GM18951 (cell line): ENCODE measurements around the gene EMILIN1.
"Not testable (repeated sequence)": the region's sequence is repeated elsewhere in the genome, so short reads cannot be mapped to it uniquely, and the experiment has no call there.

ENCODE experiments used
- POLR2A ChIP-seq: IDR thresholded peaks from 4 replicates; pipeline ENCODE4 v1.6.1; 2011; ENCODE audit warnings: mild to moderate bottlenecking; ENCODE audit not compliant: insufficient read length, insufficient read depth; ENCODE audit errors: extremely low read depth
- in situ Hi-C: fragments of 300-500 bp; cut with MboI; formaldehyde crosslinking; loops from one replicate; pipeline ENCODE4 v1.12.0; 2022; ENCODE audit warnings: low sequenced_read_pairs, mixed read lengths, inconsistent platforms; ENCODE audit not compliant: unreplicated experiment

Gene EMILIN1

DNA sequence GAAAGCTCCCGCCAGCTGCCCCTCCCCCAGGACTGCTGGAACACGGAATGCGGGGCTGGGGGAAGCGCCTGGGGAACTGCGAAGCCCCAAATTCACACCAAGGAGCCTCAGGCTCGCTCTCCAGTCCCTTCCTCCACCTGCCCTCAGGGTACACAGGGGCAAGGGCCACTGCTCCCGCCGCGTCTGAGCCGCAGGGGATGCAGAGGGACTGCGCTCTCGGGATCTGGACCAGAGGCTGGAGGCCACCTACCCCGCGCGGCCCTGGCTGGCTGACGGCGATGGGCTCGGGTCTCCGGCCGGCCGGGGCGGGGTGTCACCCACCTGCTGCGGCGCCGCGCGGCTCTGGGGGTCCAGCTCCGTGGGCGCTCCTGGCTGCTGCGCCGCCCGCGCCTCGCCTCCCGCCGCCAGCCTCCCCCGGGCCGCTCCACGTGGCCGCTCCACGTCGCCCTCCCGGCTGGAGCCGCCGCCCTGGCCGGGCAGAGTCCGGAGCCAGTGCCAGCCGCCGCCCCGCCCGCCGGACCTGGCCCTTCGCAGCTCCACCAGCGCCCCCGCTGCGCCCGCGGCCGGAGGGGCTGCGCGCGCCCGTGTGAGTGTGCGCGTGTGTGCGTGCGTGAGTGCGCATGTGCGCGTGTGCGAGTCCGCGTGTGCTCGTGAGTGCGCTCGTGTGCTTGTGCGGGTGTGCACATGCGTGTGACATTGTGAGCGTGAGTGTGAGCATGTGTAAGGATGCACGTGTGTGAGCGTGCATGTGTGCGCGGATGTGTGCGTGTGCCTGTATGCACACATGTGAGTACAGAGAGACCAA, 40.3 kb downstream of the EMILIN1 start, which contains the start of gene CGREF1:
Gene CGREF1 (minus strand): TSS at position 604 of the 805 bp plus-strand sequence. CDS start 14,762 bp downstream, outside the sequence.
- no peak for TF ChIP-seq POLR2A
- in situ Hi-C loops: no loop called here

DNA sequence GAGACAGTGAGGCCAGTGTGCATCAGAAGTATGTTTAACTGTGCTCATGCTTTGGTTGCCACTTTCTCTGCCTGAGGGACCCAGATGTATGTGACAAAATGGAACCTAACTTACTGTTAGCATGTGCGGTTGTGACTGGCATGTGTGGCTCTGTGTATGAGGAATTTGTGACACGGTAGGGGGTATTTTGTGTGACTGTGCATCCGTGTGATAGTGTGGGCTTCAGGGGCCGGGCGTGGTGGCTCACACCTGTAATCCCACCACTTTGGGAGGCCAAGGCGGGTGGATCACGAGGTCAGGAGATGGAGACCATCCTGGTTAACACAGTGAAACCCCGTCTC, 40.9 kb downstream of the EMILIN1 start:
- in situ Hi-C loops: not testable (repeated sequence)

DNA sequence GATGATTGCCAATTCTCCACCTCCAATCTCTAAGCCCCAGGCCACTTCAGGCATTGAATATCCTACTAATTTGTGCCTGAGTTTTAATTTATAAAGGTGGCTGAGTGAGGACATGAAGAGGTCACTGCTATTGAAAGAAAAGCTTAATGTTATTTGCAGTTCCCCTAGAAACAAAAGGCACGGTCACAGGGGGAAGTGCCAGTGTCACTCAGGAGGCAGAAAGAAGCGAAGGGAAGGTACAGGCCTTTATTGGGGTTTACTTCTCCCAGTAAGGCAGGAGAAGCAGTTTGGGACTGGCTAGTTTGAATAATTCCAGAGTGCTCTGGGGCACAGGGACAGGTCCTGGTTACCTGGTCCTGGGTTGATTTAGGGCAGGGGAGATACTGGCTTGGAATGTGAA, 43.5 kb downstream of the EMILIN1 start:
- in situ Hi-C loops: no loop called here
- no peak for TF ChIP-seq POLR2A

DNA sequence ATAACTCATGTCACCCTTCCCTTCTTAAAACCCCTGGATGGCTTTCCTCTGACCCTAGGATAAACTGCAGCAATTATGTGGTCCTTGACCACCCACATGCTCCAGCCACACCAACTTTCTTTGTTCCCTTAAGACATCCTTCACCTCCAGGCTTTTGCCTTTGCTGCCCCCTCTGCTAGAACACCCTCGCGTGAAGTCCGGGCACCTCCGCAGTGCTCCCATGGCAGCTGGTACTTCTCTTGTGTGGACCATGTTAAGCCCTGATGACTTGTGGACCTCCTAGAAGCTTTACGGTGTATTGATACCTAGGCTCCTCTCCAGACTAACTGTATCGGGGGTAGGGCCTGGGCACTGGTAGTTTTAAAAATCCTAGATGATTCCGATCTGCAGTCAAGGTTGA, 44.4 kb downstream of the EMILIN1 start:
- no peak for TF ChIP-seq POLR2A
- in situ Hi-C loops: no loop called here

DNA sequence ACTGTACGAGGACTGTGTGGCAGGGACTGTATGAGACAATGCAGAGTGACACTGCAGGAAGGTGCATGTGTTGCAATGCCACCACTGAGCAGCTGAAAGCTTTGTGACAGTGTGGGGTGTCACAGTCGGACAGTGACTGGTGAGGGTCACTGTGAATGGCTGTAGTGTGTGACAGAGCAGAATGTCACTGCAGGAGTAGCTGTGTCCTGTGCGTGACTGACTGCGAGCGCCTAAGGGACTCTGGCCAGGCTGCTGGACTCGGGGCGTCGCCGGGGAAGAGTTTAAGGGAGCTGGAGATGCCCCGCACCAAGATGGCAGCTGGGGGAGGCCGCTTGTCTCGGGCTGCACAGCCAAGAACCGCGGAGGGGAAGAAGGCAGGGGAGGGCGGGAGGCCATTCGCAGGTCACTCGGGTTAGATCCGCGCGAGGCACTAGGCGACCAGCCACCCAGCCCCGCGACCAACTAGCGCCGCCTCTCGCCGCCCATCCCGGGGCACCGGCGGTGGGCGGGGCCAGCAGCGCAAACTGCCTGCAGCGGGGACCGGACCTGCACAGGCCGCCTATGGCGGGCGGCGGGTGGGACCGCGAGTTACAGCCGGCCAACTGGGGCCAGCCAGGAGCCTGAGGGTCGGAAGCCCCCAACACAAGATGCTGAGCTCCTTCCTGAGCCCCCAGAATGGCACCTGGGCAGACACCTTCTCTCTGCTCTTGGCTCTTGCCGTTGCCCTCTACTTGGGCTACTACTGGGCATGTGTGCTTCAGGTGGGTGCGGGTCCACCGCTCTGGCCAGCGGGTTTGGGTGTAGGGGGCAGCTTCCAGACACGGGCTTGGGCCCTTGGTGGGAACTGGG, 45.1 kb downstream of the EMILIN1 start, which contains the start of gene ABHD1:
Gene ABHD1 (plus strand): TSS at position 514 of the 849 bp plus-strand sequence. CDS start 134 bp downstream, at position 648.
- in situ Hi-C loops: no loop called here
- TF ChIP-seq POLR2A: no peak

GRCh38 chr2:27125104-27125503, 46.7 kb downstream of the EMILIN1 start:
- TF ChIP-seq POLR2A: no peak
- in situ Hi-C loops: no loop called here

DNA sequence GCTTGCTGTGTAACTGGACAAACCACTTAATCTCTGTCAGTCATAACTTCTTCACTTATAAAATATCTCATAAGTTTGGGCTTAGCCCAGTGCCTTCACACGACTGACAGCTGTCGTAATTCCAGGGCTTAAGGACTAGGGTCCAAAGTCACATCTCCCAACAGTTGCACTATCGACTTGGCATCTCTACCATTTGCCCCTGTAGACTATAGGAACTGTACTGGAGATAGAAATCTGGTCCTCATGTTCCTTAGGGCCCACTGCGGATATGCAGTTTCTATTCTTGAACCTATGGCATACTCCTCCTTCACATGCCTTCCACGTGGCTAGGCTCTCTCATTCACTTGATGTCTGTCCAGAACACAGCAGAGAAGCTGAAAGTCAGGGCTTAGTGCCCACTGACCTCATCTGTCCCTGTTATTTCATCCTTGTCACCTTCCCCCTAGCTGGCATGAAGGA, 47.9 kb downstream of the EMILIN1 start:
- in situ Hi-C loops: no loop called here
- no peak for TF ChIP-seq POLR2A

- no peak for TF ChIP-seq POLR2A
- in situ Hi-C loops: no loop called here
These were observed 49.7 kb downstream of the EMILIN1 start for GRCh38 chr2:27127883-27128667.

DNA sequence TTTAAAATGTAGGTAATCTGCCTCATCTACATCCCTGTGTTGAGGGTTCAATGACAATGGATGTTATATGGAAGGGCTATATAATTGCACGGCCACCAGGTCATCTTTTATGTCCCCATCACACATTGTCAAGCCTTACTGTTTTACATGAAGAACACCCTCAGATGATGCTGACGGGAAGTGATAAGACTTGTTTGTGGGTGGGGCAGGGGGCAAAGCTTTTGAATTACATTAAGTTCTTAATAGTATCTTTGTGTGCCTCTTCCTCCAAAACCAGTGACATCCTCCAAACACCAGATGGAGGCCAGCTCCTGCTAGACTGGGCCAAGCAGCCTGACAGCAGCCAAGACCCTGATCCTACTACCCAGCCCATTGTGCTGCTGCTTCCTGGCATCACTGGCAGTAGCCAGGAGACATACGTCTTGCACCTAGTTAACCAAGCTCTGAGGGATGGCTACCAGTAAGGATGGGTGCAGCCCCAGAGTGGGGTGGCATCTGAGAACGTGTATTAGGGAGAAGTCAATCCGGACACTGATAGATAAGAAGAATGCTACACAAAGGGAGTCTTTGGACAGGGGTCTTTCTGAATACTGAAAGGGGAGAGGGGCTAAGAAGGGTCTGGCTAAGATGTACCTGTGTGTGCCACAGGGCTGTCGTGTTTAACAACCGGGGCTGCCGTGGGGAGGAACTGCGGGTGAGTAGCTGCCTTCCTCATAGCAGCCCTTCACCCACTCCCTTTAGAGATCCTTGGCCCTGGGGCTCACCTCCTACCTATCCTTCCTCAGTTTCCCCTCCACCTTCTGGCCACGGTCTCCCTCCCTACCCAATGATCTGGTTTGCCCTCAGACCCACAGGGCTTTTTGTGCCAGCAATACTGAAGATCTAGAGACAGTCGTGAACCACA, 50.5 kb downstream of the EMILIN1 start:
- no peak for TF ChIP-seq POLR2A
- in situ Hi-C loops: no loop called here

- TF ChIP-seq POLR2A: no peak
- in situ Hi-C loops: no loop called here
These were observed 52.0 kb downstream of the EMILIN1 start for GRCh38 chr2:27130396-27130795.

GRCh38 chr2:27131429-27131828, 53.0 kb downstream of the EMILIN1 start:
- in situ Hi-C loops: no loop called here
- no peak for TF ChIP-seq POLR2A
